ENCODE data around the gene RPS6KB2. TPM values are rescaled to one million over a fixed set of nuclear protein-coding genes. Genes with fewer than 3 reads are reported as not detected.

The RPS6KB2 gene
- polyA plus RNA-seq, 1 donor (not counting 4 experiments of a cell fraction or from before 2014, with no cell fraction given) = 61.4 TPM

DNA sequence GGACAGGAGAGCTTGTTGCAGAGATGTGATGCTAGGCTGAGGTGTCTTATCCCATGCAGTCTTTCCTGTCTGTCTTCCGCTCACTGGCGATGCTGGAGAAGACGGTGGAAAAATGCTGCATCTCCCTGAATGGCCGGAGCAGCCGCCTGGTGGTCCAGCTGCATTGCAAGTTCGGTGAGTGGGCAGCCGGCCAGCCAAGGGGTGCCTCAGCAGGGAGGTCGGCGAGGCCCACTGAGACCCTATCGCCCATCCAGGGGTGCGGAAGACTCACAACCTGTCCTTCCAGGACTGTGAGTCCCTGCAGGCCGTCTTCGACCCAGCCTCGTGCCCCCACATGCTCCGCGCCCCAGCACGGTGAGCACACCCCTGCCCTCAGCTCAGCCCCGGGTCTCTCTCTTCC is 34.9 kb upstream of the RPS6KB2 start:
- no peak for FAIRE-seq

DNA sequence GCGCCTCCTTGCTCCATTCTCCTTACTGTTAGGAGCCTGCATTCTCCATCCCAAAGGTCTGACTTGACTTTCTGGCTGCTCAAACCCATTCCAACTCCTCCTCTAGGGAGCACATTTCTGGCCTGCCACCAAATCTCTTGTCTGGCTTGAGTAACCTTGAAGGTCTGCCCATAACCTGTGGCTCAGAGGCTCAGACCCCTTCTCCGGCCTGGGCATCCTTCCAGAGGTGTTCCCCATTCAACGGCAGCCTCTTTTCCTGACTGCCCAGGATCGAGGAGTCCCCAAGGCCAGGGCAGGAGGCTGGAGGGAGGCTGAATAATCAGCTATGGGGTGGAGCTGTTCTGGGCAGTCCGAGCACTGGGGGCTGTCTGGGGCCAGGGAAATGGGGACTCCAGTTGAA is 34.3 kb upstream of the RPS6KB2 start:
- Histone ChIP-seq H4K20me1 (ENCODE audit: control insufficient read depth, extremely low read depth, insufficient read depth, low read length) (no peaks in the 10 kb centered on the region), H3K79me2 (ENCODE audit: control insufficient read depth, insufficient read depth, low read length) (peaks cover 13% of the 10 kb centered on the region), H3K4me3 (ENCODE audit: control insufficient read depth in 2 of 3, extremely low read depth in 1 of 3, insufficient read depth in 2 of 3, low read depth in 1 of 3, low read length in 3 of 3) (no peak overlapping the region), H2AFZ (ENCODE audit: control insufficient read depth, low read length) (no peak overlapping the region), H3K9me1 (ENCODE audit: control insufficient read depth, extremely low read depth, insufficient read depth, low read length) (no peaks in the 10 kb centered on the region), H3K27ac (ENCODE audit: control insufficient read depth, insufficient read depth, low read length) (no peak overlapping the region), H3K36me3 (ENCODE audit: control insufficient read depth in 2 of 2, extremely low read depth in 1 of 2, insufficient read depth in 2 of 2, low read length in 2 of 2) (peaks cover 23 to 32% of the 10 kb centered on the region in 2 experiments), H3K9me3 (ENCODE audit: control insufficient read depth, low read depth, low read length) (no peaks in the 10 kb centered on the region), H3K4me2 (ENCODE audit: control insufficient read depth, extremely low read depth, insufficient read depth, low read depth, low read length) (no peak overlapping the region), H3K27me3 (ENCODE audit: control insufficient read depth, extremely low read depth, insufficient read depth, low read length) (no peaks in the 10 kb centered on the region), H3K9ac (ENCODE audit: control insufficient read depth, extremely low read depth, insufficient read depth, low read length) (no peak overlapping the region), H3K4me1 (ENCODE audit: control insufficient read depth, extremely low read depth, insufficient read depth, low read length) (peaks cover 11% of the 10 kb centered on the region)
- FAIRE-seq = no peak
- DNase-seq (ENCODE audit: low read depth, low spot score) = no peak
- no peak for TF ChIP-seq EZH2 (IDR thresholded peaks at IDR 0.05; ENCODE audit: low read length)
- TF ChIP-seq, protein P1, sequence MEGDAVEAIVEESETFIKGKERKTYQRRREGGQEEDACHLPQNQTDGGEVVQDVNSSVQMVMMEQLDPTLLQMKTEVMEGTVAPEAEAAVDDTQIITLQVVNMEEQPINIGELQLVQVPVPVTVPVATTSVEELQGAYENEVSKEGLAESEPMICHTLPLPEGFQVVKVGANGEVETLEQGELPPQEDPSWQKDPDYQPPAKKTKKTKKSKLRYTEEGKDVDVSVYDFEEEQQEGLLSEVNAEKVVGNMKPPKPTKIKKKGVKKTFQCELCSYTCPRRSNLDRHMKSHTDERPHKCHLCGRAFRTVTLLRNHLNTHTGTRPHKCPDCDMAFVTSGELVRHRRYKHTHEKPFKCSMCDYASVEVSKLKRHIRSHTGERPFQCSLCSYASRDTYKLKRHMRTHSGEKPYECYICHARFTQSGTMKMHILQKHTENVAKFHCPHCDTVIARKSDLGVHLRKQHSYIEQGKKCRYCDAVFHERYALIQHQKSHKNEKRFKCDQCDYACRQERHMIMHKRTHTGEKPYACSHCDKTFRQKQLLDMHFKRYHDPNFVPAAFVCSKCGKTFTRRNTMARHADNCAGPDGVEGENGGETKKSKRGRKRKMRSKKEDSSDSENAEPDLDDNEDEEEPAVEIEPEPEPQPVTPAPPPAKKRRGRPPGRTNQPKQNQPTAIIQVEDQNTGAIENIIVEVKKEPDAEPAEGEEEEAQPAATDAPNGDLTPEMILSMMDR (optimal IDR thresholded peaks at IDR 0.05 in 1 of 3, IDR thresholded peaks at IDR 0.05 in 1 of 3, conservative IDR thresholded peaks at IDR 0.05 in 1 of 3; ENCODE audit: extremely low read depth in 1 of 3, insufficient read depth in 2 of 3, low read length in 3 of 3) = no peak
- dilution Hi-C loops (cut with MboI; ENCODE audit: extremely low pct_ligation_motif_present, low sequenced_read_pairs) = no loop called here

More for the DNA sequence above, 34.9 kb upstream of the RPS6KB2 start:
- Histone ChIP-seq H4K20me1 (ENCODE audit: control insufficient read depth, extremely low read depth, insufficient read depth, low read length) (no peaks in the 10 kb centered on the region), H3K4me2 (ENCODE audit: control insufficient read depth, extremely low read depth, insufficient read depth, low read depth, low read length) (no peak overlapping the region), H3K9ac (ENCODE audit: control insufficient read depth, extremely low read depth, insufficient read depth, low read length) (no peak overlapping the region), H3K27me3 (ENCODE audit: control insufficient read depth, extremely low read depth, insufficient read depth, low read length) (no peaks in the 10 kb centered on the region), H3K36me3 (ENCODE audit: control insufficient read depth in 2 of 2, extremely low read depth in 1 of 2, insufficient read depth in 2 of 2, low read length in 2 of 2) (peaks cover 18 to 26% of the 10 kb centered on the region in 2 experiments), H2AFZ (ENCODE audit: control insufficient read depth, low read length) (no peak overlapping the region), H3K4me1 (ENCODE audit: control insufficient read depth, extremely low read depth, insufficient read depth, low read length) (peaks cover 11% of the 10 kb centered on the region), H3K4me3 (ENCODE audit: control insufficient read depth in 2 of 3, extremely low read depth in 1 of 3, insufficient read depth in 2 of 3, low read depth in 1 of 3, low read length in 3 of 3) (no peak overlapping the region), H3K9me3 (ENCODE audit: control insufficient read depth, low read depth, low read length) (no peaks in the 10 kb centered on the region), H3K27ac (ENCODE audit: control insufficient read depth, insufficient read depth, low read length) (no peak overlapping the region), H3K79me2 (ENCODE audit: control insufficient read depth, insufficient read depth, low read length) (peaks cover 10% of the 10 kb centered on the region), H3K9me1 (ENCODE audit: control insufficient read depth, extremely low read depth, insufficient read depth, low read length) (no peaks in the 10 kb centered on the region)
- no peak for DNase-seq (ENCODE audit: low read depth, low spot score)
- TF ChIP-seq, protein P1 (optimal IDR thresholded peaks at IDR 0.05 in 1 of 3, IDR thresholded peaks at IDR 0.05 in 1 of 3, conservative IDR thresholded peaks at IDR 0.05 in 1 of 3; ENCODE audit: extremely low read depth in 1 of 3, insufficient read depth in 2 of 3, low read length in 3 of 3) = no peak
- no peak for TF ChIP-seq EZH2 (IDR thresholded peaks at IDR 0.05; ENCODE audit: low read length)
- dilution Hi-C loops (cut with MboI; ENCODE audit: extremely low pct_ligation_motif_present, low sequenced_read_pairs) = no loop called here

All from keratinocyte (primary cell).